ENCODE data around the gene LAMP5.

GRCh38 chr20:9523636-9524035 is 9.2 kb downstream of the LAMP5 start:
- TF ChIP-seq CTCF (conservative IDR thresholded peaks at IDR 0.05; ENCODE audit: low read depth, low read length) (no peak), EZH2 (IDR thresholded peaks at IDR 0.05; ENCODE audit: low read length, unreplicated experiment) (no peak), EZH2phosphoT487 (IDR thresholded peaks at IDR 0.05; ENCODE audit: borderline replicate concordance, low read length) (no peak)

Measured in PC-3 (cell line).